GM19240 (cell line): ENCODE results near the gene KRCC1.
"Not testable (repeated sequence)": the region's sequence is repeated elsewhere in the genome, so short reads cannot be mapped to it uniquely, and the experiment has no call there.

Experiments
- DNase-seq: peaks from one replicate; pipeline ENCODE4 v3.0.0; 2011; ENCODE audit warnings: low spot score; ENCODE audit not compliant: insufficient read length

Gene KRCC1

DNA sequence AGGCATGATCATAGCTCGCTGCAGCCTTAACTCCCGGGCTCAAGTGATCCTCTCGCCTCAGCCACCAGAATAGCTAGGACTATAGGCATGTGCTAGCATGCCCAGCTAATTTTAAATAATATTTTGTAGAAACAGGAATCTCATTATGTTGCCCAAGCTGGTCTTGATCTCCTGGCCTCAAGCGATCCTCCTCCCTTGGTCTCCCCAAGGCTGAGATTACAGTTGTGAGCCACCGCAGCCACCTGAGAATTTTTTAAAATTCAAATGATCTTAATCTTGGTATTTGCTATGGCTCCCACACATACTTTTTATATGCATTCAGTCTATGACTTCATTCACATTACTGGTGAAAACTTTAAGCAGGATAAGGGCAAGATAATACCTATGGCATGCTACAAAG is 13.1 kb downstream of the KRCC1 start:
- DNase-seq, result no peak

DNA sequence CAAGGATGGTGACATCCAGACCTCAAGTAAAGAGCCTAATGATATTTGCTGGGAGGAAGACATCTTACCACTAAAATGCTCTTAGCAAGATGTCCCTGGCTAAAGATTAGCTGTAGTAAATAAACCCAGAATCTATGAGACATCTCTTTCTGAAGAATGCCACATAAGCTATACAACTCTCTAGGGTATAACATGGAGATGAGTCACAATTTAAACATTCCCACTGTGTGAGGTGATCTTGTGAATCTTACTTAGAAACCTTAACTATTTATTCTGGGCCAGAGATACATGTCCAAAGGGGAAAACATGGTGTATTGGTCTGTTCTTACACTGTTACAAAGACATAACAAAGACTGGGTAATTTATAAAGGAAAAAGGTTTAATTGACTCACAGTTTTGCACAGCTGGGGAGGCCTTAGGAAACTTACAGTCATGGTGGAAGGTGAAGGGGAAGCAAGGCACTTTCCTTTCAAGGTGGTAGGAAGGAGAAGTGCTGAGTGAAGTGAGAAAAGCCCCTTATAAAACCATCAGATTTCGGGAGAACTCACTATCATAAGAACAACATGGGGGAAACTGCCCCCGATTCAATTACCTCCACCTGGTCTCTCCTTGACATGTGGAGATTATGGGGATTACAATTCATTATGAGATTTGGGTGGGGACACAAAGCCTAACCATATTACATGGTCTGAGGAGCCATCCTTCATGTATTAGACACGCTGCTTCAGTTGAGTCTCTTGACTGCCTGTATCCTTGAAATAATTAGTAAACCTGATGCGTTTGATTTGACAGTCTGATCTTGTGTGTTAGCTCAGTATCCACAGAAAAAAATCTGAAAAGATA is 17.1 kb downstream of the KRCC1 start:
- no peak for DNase-seq

DNA sequence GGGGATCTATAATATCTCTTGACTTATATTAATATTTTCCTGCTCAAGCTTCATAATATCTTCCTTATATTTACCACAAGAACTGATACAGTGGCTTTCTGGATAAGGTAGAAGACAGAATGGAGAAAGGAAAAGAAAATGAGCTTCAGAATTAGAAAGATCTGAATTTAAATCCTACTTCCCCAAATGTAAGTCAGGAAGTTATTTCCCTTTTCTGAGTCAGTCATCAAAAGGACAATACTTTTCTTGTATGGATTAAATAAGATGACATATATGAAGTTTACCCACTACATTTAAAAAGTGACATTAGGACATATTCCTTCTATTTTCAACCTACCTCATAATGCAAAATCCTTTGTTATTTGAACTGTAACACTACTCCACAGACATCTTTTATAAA is 19.0 kb downstream of the KRCC1 start:
- no peak for DNase-seq

DNA sequence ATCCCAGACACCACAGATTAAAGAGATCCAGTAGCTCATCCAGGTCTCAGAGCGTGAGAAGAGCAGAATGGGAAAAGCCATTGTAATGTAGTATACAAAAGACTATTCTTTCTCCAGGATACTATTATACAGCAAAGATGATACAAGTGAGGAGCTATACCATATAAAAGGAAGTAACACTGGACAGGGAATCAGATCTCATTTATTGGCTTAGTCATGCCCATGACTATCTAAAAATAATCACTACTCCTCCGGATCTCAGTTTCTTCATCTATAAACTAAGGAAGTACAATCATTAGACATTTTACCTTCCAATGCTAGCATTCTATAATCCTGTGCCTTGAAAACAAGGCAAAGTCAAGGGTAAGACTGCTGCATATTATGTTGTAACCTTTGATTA is 19.4 kb downstream of the KRCC1 start:
- DNase-seq, result no peak

DNA sequence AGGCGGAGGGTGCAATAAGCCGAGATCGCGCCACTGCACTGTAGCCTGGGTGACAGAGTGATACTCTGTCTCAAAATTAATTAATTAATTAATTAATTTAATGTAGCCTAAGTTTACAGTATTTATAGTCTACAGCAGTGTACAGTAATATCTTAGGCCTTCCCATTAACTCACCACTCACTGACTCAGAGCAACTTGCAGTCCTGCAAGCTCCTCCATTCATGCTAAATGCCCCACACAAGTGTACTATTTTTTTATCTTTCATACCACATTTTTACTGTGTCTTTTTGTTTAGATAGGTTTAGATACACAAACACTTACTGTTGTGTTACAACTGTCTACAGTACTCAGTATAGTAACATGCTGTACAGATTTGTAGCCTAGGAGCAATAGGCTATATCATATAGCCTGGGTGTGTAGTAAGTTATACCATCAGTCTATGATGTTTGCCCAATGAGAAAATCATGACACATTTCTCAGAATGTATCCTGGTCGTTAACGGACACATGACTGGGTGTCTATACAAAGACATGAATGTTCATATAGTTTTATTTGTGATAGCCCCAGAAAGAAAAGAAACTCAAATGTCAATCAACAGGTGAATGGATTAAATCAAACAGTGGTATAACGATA is 23.4 kb downstream of the KRCC1 start:
- no peak for DNase-seq

DNA sequence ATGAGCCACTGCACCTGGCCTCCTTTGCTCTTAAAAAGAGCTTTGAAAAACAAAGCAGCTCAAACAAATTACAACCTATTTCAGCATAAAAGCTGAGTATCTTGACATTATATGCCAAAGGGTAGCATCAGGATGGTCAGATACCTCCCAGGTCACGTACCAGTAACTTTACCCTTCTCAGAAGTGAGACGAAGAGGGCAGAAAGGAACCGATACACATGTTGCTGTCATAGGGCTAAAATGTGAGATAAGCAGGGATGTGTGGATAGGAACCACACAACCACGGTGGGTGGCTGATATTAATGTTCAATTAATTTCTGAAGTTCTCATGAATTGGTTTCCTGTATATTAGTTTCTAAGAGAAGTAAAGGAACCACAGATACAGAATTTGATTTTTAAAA is 26.7 kb downstream of the KRCC1 start:
- no peak for DNase-seq

DNA sequence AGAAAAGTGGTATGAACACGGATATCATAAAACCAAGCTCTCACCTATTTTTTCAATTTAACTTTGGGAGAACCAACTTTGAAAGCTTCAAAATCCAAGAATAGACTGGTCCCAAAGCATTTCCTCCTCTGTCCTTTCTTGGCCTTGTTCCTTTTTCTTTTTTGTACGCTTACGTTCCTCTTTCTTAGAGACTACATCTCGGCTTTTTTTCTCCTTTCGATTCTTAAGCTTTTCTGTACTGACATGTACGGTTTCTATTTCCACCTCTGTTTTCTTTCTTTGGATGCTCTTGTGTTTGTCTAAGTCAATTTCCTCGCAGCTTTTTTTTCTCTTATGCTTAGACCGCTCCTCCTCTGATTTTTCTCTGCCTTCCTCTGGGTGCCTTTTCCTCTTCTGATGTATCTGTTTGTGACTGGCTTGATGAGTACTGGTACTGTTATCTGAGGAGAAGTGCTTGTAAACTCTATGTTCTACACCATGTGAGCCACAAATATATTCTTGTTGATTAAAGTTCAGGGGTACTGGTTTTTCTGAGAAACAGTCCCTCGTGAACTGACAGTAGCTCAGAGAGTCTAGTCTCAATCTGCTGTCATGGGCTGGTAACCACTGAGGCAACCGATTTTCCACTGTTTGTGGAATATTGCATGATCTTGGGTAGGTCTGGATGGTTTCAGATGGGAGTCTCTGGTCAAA is 27.7 kb downstream of the KRCC1 start:
- no peak for DNase-seq

DNA sequence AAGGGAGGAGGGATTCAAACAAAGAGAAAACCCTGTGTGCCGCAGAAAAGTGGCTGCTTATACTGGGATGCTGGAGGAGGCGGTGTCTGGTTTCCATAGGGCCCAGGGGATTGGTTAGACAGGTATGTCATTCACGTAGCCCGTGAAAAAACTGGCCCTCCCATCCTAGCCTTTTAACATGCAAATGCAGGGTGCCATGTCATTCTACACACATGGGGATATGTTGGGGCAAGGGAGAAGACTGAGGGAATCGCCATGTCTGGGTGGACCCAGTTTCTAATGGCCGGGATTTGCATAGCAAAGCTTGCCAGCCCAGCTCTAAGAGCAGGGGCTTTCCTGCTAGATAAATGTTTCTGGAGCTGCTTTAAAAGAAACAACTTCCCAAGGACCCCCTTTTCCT is 31.1 kb downstream of the KRCC1 start:
- no peak for DNase-seq

DNA sequence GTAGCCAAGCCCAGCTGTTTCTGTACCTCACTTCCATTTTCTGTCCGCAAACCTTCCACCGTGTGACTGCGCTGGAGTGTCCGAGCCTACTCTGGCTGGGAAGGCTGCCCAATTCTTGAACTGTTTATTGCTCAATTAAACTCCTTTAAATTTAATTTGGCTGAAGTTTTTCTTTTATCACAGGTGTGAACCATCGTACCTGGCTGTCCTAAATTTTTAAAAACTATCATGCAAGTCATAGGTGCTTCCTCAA is 33.0 kb downstream of the KRCC1 start:
- no peak for DNase-seq

DNA sequence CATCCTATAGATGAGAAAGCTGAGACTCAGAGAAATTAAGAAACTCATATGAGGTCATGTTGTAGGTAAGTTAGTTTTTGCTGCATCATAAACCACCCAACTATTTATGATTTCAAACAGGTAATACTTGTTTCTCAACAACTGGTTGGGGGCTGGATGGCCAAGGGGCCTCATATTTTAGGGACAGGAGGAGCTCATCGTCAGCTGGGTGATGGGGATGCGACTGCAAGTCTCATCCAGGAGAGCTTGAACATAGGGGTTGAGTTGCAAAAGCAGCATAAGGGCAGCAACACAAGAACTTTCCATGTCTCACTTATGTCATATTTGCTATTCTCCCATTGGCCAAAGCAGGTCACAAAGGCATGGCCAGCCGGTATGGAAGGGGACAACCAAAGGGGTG is 35.6 kb downstream of the KRCC1 start:
- DNase-seq, result no peak

DNA sequence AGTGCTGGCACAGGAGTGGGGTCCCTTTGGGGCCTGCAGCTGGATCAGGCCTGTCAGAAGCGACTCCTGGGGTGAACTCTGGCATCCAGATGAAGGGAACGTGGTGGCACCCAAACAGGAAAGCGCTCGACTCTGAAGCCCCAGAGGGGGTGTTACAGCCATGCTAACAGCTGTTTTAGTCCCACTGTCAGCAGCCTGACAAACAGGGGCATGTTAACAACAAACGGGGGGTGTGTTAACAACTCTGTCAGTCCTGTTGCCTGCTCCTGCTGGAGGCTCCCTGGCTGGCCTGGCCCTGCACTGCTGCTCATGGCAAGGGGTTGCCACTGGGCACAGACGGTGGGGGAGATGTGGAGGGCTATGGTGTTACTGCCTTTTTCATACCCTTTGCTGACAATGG is 36.7 kb downstream of the KRCC1 start:
- DNase-seq, result no peak

DNA sequence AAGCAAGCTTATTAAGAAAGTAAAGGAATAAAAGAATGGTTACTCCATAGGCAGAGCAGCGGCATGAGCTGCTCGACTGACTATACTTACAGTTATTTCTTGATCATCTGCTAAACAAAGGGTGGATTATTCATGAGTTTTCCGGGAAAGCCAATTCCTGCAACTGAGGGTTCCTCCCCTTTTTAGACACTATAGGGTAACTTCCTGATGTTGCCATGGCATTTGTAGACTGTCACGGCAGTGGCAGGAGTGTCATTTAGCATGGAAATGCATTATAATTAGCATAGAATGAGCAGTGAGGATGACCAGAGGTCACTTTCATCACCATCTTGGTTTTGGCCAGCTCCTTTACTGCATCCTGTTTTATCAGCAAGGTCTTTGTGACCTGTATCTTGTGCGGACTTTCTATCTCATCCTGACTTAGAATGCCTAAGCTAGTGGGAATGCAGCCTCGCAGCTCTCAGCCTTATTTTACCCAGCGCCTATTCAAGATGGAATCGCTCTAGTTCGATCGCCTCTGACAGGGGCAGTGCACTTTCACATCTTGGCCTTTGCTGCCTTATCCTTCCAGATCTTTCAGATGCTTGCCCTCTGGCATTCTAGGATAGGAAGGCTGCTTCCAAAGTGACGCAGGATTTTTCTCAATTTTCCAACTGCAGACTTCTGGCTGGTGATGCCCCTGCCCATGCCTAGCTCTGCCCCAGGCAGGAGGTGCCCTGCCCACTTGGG is 37.3 kb downstream of the KRCC1 start:
- not testable (repeated sequence) for DNase-seq

DNA sequence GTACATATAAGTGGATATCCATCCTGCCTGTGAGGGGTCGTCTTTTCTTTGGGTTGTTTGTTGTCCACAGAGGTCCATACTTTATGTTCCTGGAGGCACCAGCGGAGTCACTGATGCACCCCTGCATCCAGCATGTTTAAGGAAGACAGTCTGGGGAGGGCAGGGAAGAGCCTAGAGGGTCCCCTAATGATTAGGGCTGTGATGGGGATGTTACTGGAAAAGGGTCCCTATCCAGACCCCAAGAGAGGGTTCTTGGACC is 37.9 kb downstream of the KRCC1 start:
- not testable (repeated sequence) for DNase-seq

DNA sequence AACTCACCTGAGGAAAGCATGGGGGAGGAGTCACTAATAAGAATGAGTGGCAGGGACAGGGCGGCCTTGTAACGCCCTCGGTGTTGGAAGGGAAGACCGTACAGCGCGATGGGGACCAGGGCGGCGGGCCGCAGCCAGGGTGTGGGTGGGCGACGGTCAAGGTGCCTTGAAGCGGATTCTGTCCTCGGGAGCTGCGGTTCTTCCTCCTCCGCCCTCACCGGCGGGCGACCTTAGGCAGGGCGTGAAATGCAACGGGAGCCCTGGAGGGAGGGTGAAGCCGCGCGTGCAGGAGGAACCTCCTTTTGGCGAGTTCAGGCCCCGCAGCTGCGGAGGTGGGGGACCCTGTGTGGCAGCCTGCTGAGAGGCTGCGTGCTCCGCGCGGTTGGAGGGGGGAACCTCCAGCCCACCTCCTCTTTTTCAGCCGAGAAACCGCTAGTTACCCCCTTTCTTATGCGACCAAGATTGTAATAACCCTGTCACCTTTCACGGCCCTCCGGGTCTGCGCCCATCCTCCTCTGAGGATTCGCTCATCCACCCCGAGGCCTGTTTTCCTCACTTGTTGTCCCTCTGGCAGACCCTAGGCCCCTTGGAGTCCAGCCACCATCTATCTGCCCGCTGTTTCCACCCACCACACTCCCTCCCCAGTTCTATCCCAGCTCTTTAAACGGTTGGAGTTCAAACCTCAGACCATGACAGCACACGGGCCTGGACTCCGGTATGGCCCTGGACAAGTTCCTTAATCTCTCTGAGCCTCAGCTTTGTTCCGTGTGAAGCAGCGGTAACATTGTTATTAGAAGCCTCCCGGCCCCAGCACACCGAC is 38.4 kb downstream of the KRCC1 start:
- no peak for DNase-seq

DNA sequence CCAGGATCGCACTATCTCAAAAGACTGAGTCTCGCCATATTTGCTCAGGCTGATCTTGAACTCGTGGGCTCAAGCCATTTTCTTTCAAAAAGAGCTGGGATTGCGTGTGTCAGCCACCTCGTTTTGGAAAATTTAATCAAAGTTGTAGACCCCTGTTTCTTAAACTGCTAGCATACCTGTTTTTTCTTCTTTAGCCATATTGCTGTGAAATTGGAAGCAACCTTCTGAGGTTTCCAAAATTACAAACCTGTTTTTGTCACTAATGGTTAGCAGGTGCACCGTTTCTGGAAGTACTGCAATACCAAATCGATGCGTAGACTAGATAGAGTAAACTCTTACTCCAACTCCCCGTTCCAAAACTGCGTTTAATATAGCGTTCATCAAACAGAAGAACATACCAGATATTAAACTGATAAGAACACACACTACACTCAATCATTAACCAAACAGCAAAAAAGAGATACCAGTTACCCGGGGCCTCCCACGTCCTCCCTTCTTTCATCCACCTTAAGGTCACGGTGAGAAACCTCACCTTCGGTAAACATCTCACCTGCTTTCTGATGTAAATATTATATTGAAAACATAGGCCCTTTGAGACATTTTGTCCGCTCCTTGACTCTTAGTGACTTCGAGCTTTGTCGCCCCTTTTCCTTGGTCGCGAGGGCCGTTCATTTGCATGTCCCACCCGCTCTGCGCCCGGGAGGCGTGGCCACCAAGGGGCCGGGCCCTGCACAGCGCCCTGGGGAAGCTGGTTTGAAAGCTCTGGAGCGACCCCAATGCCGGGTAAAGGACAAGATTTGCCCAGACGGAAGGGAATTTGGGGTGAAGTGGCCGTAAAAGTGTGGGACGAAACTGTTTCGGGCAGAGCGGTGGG is 39.3 kb downstream of the KRCC1 start, which contains the start of gene RNU2-63P:
TSS of gene RNU2-63P (minus strand) at position 462 of the 874 bp plus-strand sequence.
- DNase-seq, result no peak

DNA sequence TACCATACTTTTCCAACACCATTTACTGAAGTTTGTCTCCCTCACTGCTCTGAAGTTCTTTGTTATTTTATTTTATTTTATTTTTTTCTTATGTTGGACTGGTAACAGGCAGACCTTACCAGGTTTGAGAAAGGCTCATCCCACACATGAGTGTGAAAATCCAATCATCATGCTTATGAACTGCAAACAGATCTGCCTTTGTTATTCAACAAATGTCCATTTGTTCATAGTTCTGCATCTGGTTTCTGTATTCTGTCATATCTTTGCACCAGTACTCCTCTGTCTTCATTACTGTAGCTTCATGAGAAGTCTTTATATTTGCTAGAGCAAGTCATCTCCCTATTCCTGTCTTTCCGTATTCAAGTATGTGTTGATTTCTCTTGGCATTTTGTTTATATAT is 44.6 kb downstream of the KRCC1 start:
- DNase-seq, result no peak

DNA sequence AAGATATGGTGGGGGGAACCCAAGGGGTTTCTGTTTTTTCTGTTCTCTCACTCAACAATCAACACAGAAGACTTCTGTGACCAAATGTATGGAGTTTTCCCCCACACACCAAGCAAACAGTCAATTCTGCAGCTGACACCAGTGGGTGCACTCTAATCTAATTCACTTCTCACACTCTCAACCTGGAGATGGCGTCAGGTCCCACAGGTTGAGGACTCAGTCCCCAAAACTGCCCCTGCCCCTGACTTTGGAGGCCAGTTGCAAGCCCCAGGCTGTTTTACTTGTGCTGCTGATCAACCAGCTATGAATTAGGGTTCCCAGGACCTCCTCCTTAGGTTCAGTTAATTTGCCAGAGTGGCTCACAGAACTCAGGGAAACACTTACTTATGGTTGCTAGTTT is 45.4 kb downstream of the KRCC1 start:
- DNase-seq, result no peak

DNA sequence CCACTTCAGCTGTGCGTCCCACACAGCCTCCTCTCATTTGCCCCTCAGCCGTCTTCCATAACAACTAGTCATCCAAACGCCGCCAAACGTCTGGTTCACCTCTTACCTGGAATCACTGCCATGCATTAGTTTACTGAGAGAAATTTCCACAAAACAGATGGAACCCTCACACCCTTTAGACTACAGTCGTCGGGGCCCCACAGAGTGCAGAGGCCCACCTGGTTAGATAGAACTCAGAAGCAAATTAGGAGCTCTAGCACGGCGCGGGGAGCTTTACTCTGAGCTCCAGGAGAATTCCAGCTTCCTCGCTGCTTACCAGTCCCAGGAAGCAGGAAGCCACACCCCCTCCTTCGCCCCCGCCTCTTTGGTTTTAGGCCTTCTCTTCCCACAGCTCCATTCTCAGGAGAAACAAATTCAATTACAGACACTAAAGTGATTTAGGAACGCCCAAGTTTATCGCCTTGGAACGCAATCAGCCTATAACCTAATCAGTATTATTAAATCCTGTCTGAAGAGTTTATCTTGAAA is 48.6 kb downstream of the KRCC1 start:
- no peak for DNase-seq

DNA sequence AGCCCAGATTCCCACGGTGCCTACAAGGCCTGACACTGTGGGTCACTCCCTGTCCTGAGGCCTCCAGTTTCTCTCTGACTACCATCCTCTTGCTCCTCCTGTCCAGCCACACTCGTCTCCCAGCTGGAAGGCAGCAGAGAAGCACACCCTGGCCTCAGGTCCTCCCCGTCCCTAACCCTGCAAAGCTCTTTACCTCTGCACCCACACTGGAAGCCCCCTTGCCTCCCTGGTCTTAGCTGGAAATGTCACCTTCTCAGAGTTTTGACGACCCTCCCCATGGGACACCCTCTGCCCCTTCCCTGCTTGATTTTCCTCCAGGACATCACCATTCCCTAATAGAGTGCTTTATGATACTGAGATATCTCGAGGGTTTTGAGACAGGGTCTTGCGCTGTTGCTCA is 49.8 kb downstream of the KRCC1 start:
- DNase-seq, result no peak

DNA sequence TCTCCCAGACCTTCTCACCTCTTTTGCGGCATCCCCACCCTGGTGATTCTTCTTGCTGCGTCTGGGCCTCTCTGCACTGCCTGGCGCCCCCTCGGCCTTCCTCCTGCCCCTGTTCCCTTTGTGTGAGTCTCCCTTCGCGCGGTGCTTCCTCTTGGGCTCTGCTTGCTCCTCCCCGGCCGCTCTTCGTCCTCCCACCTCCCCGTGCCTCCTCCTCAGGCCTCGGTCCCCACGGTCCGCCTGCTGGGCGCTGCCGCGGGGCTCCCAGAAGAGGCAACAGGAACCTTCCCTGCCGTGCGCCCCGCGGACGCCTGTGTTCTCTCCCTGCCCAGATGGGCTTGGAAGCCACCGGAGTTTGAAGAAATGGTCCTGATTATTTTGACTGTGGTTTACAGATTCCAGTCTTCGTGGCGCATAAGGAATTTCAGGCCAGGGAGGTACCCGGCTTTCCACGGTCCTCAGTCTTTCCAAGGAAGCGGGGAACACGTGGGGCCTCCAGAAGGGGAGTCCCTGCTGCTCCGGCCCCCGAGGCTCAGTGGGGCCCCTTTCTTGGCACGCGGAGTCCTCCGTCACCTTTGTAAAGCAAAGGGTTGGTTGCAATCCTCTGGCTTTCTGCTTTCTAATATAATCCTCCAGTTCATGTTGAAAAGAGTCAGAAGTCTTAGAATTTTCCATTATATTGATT is 52.4 kb downstream of the KRCC1 start:
- no peak for DNase-seq
